Measurements from ENCODE around the gene TRIP10. TPM values are rescaled to one million over a fixed set of nuclear protein-coding genes. Genes with fewer than 3 reads are reported as not detected.
A peak's percentile ranks its signal among the peaks of the same experiment; 100 is the strongest.

TRIP10 gene
- total RNA-seq, 4 donors from 2014 or later: 25.5 to 80.7 (median 40.5) TPM

DNA sequence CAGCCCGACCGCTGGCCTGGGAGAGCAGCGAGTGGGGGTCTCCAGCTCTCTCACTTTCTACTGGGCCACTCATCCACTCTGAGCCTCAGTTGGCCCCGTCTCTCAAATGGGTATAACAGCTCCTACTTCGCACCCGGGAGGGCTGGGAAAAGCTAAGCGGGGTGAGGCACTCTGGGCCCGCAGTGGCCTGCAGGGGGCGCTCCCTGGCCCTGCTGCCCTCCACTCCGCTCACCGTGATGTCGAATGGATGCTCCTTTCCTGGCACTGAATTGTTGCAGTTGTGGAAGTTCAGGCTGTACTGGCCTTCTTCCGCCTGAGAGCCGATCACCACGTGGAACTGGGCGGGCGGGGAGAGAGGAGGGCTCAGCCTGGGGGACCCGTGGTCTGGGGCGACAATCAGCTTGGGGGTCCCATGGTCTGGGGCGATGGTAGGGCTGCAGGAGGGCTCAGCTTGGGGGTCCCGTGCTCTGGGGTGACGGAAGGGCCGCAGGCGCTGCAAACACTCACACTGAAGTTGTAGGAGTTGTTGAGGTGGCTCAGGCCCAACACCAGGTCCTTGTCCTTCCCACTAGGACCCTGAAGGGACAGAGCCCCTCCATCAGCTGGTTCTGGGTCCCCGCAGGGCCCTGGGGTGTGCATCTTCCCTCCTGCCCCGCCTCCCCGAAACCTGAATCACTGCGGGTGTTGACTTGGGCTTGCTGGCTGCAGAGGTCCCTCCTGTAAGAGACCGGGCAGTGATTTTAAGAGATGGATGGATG lies 6.0 kb upstream of the TRIP10 start:
- H3K27me3 ChIP-seq: no peaks in the 10 kb centered on the region
- WGBS: 90% methylated on average over 16 of the region's 29 CpGs
- TF ChIP-seq, protein P1, sequence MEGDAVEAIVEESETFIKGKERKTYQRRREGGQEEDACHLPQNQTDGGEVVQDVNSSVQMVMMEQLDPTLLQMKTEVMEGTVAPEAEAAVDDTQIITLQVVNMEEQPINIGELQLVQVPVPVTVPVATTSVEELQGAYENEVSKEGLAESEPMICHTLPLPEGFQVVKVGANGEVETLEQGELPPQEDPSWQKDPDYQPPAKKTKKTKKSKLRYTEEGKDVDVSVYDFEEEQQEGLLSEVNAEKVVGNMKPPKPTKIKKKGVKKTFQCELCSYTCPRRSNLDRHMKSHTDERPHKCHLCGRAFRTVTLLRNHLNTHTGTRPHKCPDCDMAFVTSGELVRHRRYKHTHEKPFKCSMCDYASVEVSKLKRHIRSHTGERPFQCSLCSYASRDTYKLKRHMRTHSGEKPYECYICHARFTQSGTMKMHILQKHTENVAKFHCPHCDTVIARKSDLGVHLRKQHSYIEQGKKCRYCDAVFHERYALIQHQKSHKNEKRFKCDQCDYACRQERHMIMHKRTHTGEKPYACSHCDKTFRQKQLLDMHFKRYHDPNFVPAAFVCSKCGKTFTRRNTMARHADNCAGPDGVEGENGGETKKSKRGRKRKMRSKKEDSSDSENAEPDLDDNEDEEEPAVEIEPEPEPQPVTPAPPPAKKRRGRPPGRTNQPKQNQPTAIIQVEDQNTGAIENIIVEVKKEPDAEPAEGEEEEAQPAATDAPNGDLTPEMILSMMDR (IDR thresholded peaks at IDR 0.05): peak in 1 of 2 donors; percentile 6
- TF ChIP-seq POLR2A (IDR thresholded peaks at IDR 0.05): no peak
- no peak overlapping the region for H3K27ac ChIP-seq
- no peak overlapping the region for H3K4me3 ChIP-seq
- DNase-seq (ENCODE audit: low spot score in 2 of 2): peak in 1 of 2 donors; percentile 56
- H3K4me1 ChIP-seq: peaks cover 16% of the 10 kb centered on the region
- H3K36me3 ChIP-seq: peaks cover 36% of the 10 kb centered on the region
- H3K9me3 ChIP-seq: no peaks in the 10 kb centered on the region

GRCh38 chr19:6734096-6734696 lies 5.3 kb upstream of the TRIP10 start:
- no peak overlapping the region for H3K27ac ChIP-seq
- no peaks in the 10 kb centered on the region for H3K9me3 ChIP-seq
- no peaks in the 10 kb centered on the region for H3K27me3 ChIP-seq
- 85% methylated on average over 20 of the region's 20 CpGs for WGBS
- no peak for TF ChIP-seq EP300 (IDR thresholded peaks at IDR 0.05)
- TF ChIP-seq, protein P1 (IDR thresholded peaks at IDR 0.05): no peak
- TF ChIP-seq POLR2AphosphoS5 (IDR thresholded peaks at IDR 0.05): no peak
- TF ChIP-seq POLR2A (IDR thresholded peaks at IDR 0.05): no peak
- peaks cover 22% of the 10 kb centered on the region for H3K4me1 ChIP-seq
- no peak for DNase-seq (ENCODE audit: low spot score in 2 of 2)
- no peak overlapping the region for H3K4me3 ChIP-seq
- H3K36me3 ChIP-seq: peaks cover 36% of the 10 kb centered on the region

DNA sequence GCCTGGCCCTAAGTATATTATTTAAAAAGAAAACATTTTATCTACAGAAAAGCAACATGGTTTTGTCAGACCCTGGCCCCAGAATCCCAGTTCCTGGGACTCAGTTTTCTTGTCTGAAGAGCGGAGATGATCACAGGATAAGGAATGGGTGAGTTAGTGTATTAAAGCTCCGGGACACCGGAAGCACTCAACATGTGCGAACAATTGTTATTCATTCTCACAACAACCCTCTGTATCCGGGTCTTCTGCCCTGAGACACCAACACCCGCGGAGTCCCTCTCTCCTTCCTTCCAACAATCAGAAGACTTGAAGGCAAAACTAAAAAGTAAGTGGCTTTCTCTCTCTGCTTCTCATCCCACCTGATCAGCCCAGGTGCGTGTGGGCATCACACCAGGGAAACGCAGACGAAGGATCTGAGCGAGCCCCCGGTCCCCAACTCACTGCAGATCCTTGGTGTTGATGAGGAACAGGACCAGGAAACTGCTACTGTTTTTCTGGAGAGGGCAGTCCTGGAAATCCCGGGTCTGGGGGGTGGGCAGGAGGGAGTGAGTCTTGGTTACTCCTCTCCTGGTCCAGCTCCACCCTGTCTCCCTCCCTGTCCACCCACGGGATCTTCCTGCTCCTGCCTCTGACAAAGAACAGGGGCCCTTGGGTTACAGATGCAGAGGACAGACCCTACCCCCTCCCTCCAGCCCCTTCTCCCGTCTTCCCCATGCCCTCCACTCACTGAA lies 4.1 kb upstream of the TRIP10 start:
- H3K27me3 ChIP-seq: no peaks in the 10 kb centered on the region
- peaks cover 29% of the 10 kb centered on the region for H3K4me1 ChIP-seq
- peaks cover 36% of the 10 kb centered on the region for H3K36me3 ChIP-seq
- H3K4me3 ChIP-seq: peak overlapping the region; percentile 93
- no peak for DNase-seq (ENCODE audit: low spot score in 2 of 2)
- TF ChIP-seq, protein P1 (IDR thresholded peaks at IDR 0.05): no peak
- TF ChIP-seq POLR2A (IDR thresholded peaks at IDR 0.05): no peak
- TF ChIP-seq POLR2AphosphoS5 (IDR thresholded peaks at IDR 0.05): no peak
- TF ChIP-seq EP300 (IDR thresholded peaks at IDR 0.05): no peak
- no peaks in the 10 kb centered on the region for H3K9me3 ChIP-seq
- no peak overlapping the region for H3K27ac ChIP-seq
- WGBS: 82% methylated on average over 15 of the region's 15 CpGs

DNA sequence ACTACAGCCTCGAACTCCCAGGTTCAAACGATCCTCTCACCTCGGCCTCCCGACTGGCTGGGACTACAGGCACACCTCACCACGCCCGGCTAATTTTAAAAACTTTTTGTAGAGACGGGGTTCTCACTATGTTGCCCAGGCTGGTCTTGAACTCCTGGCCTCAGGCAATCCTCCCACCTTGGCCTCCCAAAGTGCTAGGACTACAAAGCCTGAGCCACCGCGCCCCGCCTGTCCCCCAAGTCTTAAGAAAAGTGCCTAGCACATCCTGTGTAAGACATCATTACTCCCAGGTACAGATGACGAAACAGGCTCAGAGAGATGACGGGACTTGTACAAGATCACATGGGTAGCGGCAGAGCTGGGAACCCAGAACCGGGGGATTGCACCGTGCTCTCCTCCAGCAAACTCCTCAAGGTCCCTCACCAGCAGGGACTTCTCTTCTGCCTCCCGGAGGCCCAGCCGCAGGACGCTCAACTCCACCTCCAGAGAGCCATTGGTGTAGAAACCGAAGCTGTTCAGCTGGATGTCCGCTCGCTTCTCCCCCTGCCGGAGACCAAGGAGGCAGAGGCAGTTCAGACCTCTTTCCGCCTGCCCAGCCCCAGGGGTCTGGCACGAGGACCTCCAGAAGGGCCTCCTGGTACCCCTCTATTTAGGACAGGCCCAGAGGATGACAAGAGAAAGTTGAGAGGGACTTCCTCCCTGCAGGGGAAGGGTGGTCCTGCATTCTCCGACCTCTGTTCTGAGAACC lies 3.1 kb upstream of the TRIP10 start:
- Histone ChIP-seq H3K4me3 (peak overlapping the region; percentile 93), H3K27me3 (no peaks in the 10 kb centered on the region), H3K27ac (peak overlapping the region; percentile 95), H3K9me3 (no peaks in the 10 kb centered on the region), H3K4me1 (peaks cover 37% of the 10 kb centered on the region), H3K36me3 (peaks cover 30% of the 10 kb centered on the region)
- TF ChIP-seq POLR2A (IDR thresholded peaks at IDR 0.05) (no peak), POLR2AphosphoS5 (IDR thresholded peaks at IDR 0.05) (no peak)
- TF ChIP-seq, protein P1 (IDR thresholded peaks at IDR 0.05): peak; percentile 41 to 60
- WGBS: 27% methylated on average over 19 of the region's 25 CpGs
- peak in 1 of 2 donors; percentile 89 for DNase-seq (ENCODE audit: low spot score in 2 of 2)
